K562 (cell line): ENCODE measurements around the gene SDE2. TPM values are rescaled to one million over a fixed set of nuclear protein-coding genes. Genes with fewer than 3 reads are reported as not detected.
A peak's percentile ranks its signal among the peaks of the same experiment; 100 is the strongest.

Source experiments
- ATAC-seq: fragments of 200-7000 bp; cut with Tn5 transposase; 3 replicates; pipeline ENCODE4 v1.9.1; 2020; ENCODE audit warnings: moderate library complexity
- BruUV-seq: library from RNA; stranded (reverse); fragments of 400-500 nt; replicated peaks from 2 replicates; lab custom pipeline; 2021; lab: Mats Ljungman, UMichigan
- CTCF ChIA-PET: fragments of 300-600 bp; formaldehyde crosslinking; extraction: SDS; loops from one replicate; lab custom pipeline; 2021; ENCODE audit warnings: low intra/inter-chr PET ratio; lab: Yijun Ruan, JAX
- POLR2A ChIA-PET: fragments of 300-600, 350-650 bp; sonication (Branson Sonifier 250); formaldehyde crosslinking; extraction: SDS; loops from one replicate; lab custom pipeline; 2021; ENCODE audit warnings: antibody characterized with exemption, inconsistent platforms; lab: Yijun Ruan, JAX
- DNase-seq, 4 experiments: peaks; one replicate each; pipeline versions ENCODE4 v3.0.0 to v3.0.0-alpha.2; 2011 to 2018; ENCODE audit warnings: low spot score in 3 of 4, mixed read lengths in 3 of 4; ENCODE audit errors: extremely low read depth in 1 of 4
- FAIRE-seq: peaks from 2 replicates; lab custom pipeline; 2011; peaks lifted over from hg19 to GRCh38; lab: Jason Lieb, UNC
- H2AFZ ChIP-seq: 2 replicates; pipeline ENCODE4 v1.6.0; 2011; ENCODE audit warnings: low read depth, low read length, control low read depth, inconsistent platforms
- H3K27ac ChIP-seq: fragments of 200-600 bp; 3 replicates; pipeline ENCODE4 v1.8.0; 2011; ENCODE audit warnings: low read depth, mild to moderate bottlenecking, control low read depth, inconsistent platforms, low read length, moderate library complexity, mixed read lengths; ENCODE audit errors: extremely low read depth
- H3K27me3 ChIP-seq, 2 experiments: fragments of 300-600 bp in 1 of 2; 2 replicates in 1 of 2; 3 replicates in 1 of 2; pipeline versions ENCODE4 v1.6.0 to v1.8.0; 2011; ENCODE audit warnings: inconsistent platforms in 2 of 2, low read length in 2 of 2, mild to moderate bottlenecking in 1 of 2, mixed read lengths in 1 of 2, moderate library complexity in 1 of 2; ENCODE audit not compliant: control insufficient read depth in 2 of 2, insufficient read depth in 2 of 2
- H3K36me3 ChIP-seq: fragments of 300-600 bp; 3 replicates; pipeline ENCODE4 v1.8.0; 2011; ENCODE audit warnings: mild to moderate bottlenecking, low read length, inconsistent platforms; ENCODE audit not compliant: control insufficient read depth, insufficient read depth
- H3K4me1 ChIP-seq, 2 experiments: fragments of 200-600 bp in 1 of 2; replicated peaks in 1 of 2; 2 replicates in 1 of 2; 3 replicates in 1 of 2; pipeline versions ENCODE4 v1.5.1 to v1.8.0; 2011; ENCODE audit warnings: inconsistent platforms in 2 of 2, low read length in 2 of 2, mild to moderate bottlenecking in 1 of 2, mixed read lengths in 1 of 2, moderate library complexity in 1 of 2; ENCODE audit not compliant: control insufficient read depth in 2 of 2, insufficient read depth in 2 of 2
- H3K4me2 ChIP-seq: 2 replicates; pipeline ENCODE4 v1.6.1; 2011; ENCODE audit warnings: low read length, control low read depth, inconsistent platforms, mixed read lengths; ENCODE audit not compliant: insufficient read depth
- H3K4me3 ChIP-seq: fragments of 200-600 bp; sonication (generic), shearing (Covaris generic); 2 replicates; pipeline ENCODE4 v1.5.1; 2016; ENCODE audit warnings: control low read depth, inconsistent platforms
- H3K79me2 ChIP-seq: fragments of 200-600 bp; 3 replicates; pipeline ENCODE4 v1.8.0; 2011; ENCODE audit warnings: low read length, inconsistent platforms; ENCODE audit not compliant: control insufficient read depth, insufficient read depth
- H3K9ac ChIP-seq, 2 experiments: 2 replicates each; pipeline versions ENCODE4 v1.6.0 to v1.6.1; 2011; ENCODE audit warnings: low read depth in 2 of 2, low read length in 2 of 2, control low read depth in 1 of 2, inconsistent platforms in 1 of 2, mild to moderate bottlenecking in 1 of 2, mixed read lengths in 1 of 2; ENCODE audit not compliant: insufficient read depth in 1 of 2
- H3K9me1 ChIP-seq: one replicate; pipeline ENCODE4 v1.6.0; 2011; ENCODE audit warnings: inconsistent platforms, mild to moderate bottlenecking, low read length, moderate library complexity; ENCODE audit not compliant: control insufficient read depth, insufficient read depth
- H3K9me3 ChIP-seq: replicated peaks from 2 replicates; pipeline ENCODE4 v1.5.1; 2011; ENCODE audit warnings: low read depth, low read length, inconsistent platforms; ENCODE audit not compliant: control insufficient read depth, insufficient read depth
- H4K20me1 ChIP-seq: replicated peaks from 2 replicates; pipeline ENCODE4 v1.6.1; 2011; ENCODE audit warnings: low read length, inconsistent platforms, mixed read lengths; ENCODE audit not compliant: control insufficient read depth, insufficient read depth
- CBFA2T3 ChIP-seq: fragments of 450-650 bp; IDR thresholded peaks from 2 replicates; pipeline ENCODE4 v1.6.1; 2017
- ESRRB ChIP-seq: fragments of 250-450 bp; sonication (Bioruptor Pico); IDR thresholded peaks from 2 replicates; pipeline ENCODE4 v1.5.0; 2020; ENCODE audit warnings: mild to moderate bottlenecking, moderate library complexity, borderline replicate concordance
- EWSR1 ChIP-seq: fragments of 450-650 bp; IDR thresholded peaks from 2 replicates; pipeline ENCODE4 v1.6.1; 2018; ENCODE audit warnings: borderline replicate concordance, mild to moderate bottlenecking, low read depth, moderate library complexity; ENCODE audit not compliant: partially characterized antibody
- MTF1 ChIP-seq: fragments of 250-450 bp; sonication (Bioruptor Pico); IDR thresholded peaks from 2 replicates; pipeline ENCODE4 v1.9.0; 2021; ENCODE audit warnings: moderate library complexity, mild to moderate bottlenecking, inconsistent platforms, borderline replicate concordance
- SMARCA4 ChIP-seq: fragments of 450-650 bp; IDR thresholded peaks from 2 replicates; pipeline ENCODE4 v1.6.1; 2016
- SREBF2 ChIP-seq: sonication (generic); formaldehyde crosslinking; IDR thresholded peaks from 2 replicates; pipeline ENCODE4 v1.4.0; 2020; ENCODE audit warnings: mild to moderate bottlenecking, missing genetic modification reagents
- TSC22D4 ChIP-seq: fragments of 450-650 bp; IDR thresholded peaks from 2 replicates; pipeline ENCODE4 v1.6.1; 2016; ENCODE audit warnings: missing genetic modification characterization, missing biosample characterization, control low read depth
- ZNF280B ChIP-seq: fragments of 250-450 bp; sonication (Bioruptor Pico); IDR thresholded peaks from 2 replicates; pipeline ENCODE4 v1.5.1; 2021; ENCODE audit warnings: mild to moderate bottlenecking
- ZNF644 ChIP-seq: fragments of 200-800 bp; sonication (Bioruptor generic); IDR thresholded peaks from 2 replicates; pipeline ENCODE4 v1.6.1; 2016; ENCODE audit warnings: low read depth, missing genetic modification characterization, missing compliant biosample characterization
- ZNF668 ChIP-seq: fragments of 250-450 bp; sonication (Bioruptor Pico); IDR thresholded peaks from 2 replicates; pipeline ENCODE4 v1.8.0; 2022; ENCODE audit warnings: mild to moderate bottlenecking, inconsistent platforms
- WGBS: fragments of 100-300 bp; shearing (Covaris generic); methylation state at CpG from one replicate; pipeline ENCODE4 v1.1.6; 2016; ENCODE audit warnings: low coverage, mixed read lengths; ENCODE audit not compliant: insufficient coverage; ENCODE audit errors: missing lambda C conversion rate; 5-methylcytosine and 5-hydroxymethylcytosine counted together
- in situ Hi-C: fragments of 300-500 bp; cut with MboI; formaldehyde crosslinking; loops from 4 replicates; pipeline ENCODE4 v1.15.0; 2018; ENCODE audit warnings: inconsistent platforms, mixed read lengths
- intact Hi-C: fragments of 100-400 bp; cut with micrococcal nuclease; formaldehyde crosslinking; loops from 2 replicates; pipeline ENCODE4 v1.14.2; 2022
- polyA plus RNA-seq, 8 experiments: library from polyadenylated mRNA; depleted of rRNA in 4 of 8; stranded (reverse) in 5 of 8; unstranded in 3 of 8; fragments of >200 nt; fragmentation: Nextera tagmentation in 2 of 8; fragmentation: Illumina TruSeq in 1 of 8; extraction: Ambion mirVana in 2 of 8; extraction: Trizol in 1 of 8; gene quantifications; 2 replicates each; pipeline versions ENCODE4 v1.2.1 to v1.2.3, GENCODE V29; 2011 to 2014; ENCODE audit warnings: inconsistent platforms in 1 of 8, missing spikeins in 1 of 8
- total RNA-seq, 7 experiments: library from RNA; depleted of rRNA in 6 of 7; stranded (reverse); fragments of >200 nt in 6 of 7; fragmentation: Illumina TruSeq in 2 of 7; extraction: Trizol in 2 of 7; gene quantifications; 2 replicates each; pipeline versions ENCODE4 v1.2.1 to v1.2.3, GENCODE V29; 2011 to 2021; ENCODE audit warnings: low replicate concordance in 1 of 7
- TF ChIP-seq, protein P1 (sequence below), 2 experiments: fragments of 450-650 bp; IDR thresholded peaks; 2 replicates each; pipeline ENCODE4 v1.6.1; 2018; ENCODE audit warnings: mild to moderate bottlenecking in 2 of 2, low read depth in 1 of 2; ENCODE audit not compliant: partially characterized antibody in 2 of 2
- TF ChIP-seq, protein P2 (sequence below): sonication (generic); formaldehyde crosslinking; IDR thresholded peaks from 2 replicates; pipeline ENCODE4 v1.8.1; 2023; ENCODE audit warnings: mild to moderate bottlenecking, missing genetic modification reagents

The SDE2 gene
- total and polyA plus RNA-seq, 9 of the 15 experiments (the other 6 are each of a cell fraction or from before 2014, with no cell fraction given): 14.3 to 62.3 (median 46.0) TPM

DNA sequence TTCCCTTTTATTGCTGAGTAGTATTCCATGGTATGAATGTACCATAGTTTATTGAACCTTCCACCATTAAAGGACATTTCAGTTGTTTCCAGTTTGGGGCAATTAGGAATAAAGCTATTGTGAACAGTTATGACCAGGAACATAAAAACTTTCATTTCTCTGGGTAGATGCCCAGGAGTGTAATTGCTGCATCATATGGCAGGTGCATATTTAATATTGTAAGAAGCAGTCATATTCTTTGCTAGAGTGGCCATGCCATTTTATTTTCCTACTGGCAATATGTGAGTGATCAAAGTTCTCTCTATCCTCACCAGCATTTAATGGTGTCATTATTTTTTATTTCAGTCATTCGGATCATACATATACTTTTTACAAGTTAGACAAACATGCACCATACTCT lies 39.5 kb upstream of the SDE2 start:
- intact Hi-C loops (no loop called here), in situ Hi-C loops (no loop called here)
- CTCF ChIA-PET: no interaction called here
- Histone ChIP-seq H3K9me1 (no peaks in the 10 kb centered on the region), H3K4me2 (no peak overlapping the region), H4K20me1 (no peaks in the 10 kb centered on the region), H3K27me3 (no peaks in the 10 kb centered on the region), H3K9ac (no peak overlapping the region), H3K27ac (no peak overlapping the region), H3K4me1 (peaks cover 4 to 12% of the 10 kb centered on the region in 2 experiments), H3K4me3 (no peak overlapping the region), H3K9me3 (no peaks in the 10 kb centered on the region), H2AFZ (peak overlapping the region; percentile 44; the same call in 1 of the 2 replicates), H3K79me2 (no peaks in the 10 kb centered on the region), H3K36me3 (no peaks in the 10 kb centered on the region)
- POLR2A ChIA-PET: interaction anchor here (0.7 to 1.2 kb wide), 2 partner anchors 9 to 44 kb away, joined by 3 to 4 read pairs; no protein-coding TSS in a partner anchor
- FAIRE-seq (no peak), DNase-seq (no peak), ATAC-seq (no peak)
- 79% methylated on average over 1 of the region's 1 CpG for WGBS
- no TSS peak for BruUV-seq
- no peak for TF ChIP-seq SREBF2 (CRISPR knock-in tag)
- TF ChIP-seq EWSR1: no peak
- no peak for TF ChIP-seq MTF1
- TF ChIP-seq ZNF644 (tag): no peak
- TF ChIP-seq TSC22D4 (tag): no peak
- TF ChIP-seq SMARCA4: no peak
- no peak for TF ChIP-seq CBFA2T3
- TF ChIP-seq, protein P1, sequence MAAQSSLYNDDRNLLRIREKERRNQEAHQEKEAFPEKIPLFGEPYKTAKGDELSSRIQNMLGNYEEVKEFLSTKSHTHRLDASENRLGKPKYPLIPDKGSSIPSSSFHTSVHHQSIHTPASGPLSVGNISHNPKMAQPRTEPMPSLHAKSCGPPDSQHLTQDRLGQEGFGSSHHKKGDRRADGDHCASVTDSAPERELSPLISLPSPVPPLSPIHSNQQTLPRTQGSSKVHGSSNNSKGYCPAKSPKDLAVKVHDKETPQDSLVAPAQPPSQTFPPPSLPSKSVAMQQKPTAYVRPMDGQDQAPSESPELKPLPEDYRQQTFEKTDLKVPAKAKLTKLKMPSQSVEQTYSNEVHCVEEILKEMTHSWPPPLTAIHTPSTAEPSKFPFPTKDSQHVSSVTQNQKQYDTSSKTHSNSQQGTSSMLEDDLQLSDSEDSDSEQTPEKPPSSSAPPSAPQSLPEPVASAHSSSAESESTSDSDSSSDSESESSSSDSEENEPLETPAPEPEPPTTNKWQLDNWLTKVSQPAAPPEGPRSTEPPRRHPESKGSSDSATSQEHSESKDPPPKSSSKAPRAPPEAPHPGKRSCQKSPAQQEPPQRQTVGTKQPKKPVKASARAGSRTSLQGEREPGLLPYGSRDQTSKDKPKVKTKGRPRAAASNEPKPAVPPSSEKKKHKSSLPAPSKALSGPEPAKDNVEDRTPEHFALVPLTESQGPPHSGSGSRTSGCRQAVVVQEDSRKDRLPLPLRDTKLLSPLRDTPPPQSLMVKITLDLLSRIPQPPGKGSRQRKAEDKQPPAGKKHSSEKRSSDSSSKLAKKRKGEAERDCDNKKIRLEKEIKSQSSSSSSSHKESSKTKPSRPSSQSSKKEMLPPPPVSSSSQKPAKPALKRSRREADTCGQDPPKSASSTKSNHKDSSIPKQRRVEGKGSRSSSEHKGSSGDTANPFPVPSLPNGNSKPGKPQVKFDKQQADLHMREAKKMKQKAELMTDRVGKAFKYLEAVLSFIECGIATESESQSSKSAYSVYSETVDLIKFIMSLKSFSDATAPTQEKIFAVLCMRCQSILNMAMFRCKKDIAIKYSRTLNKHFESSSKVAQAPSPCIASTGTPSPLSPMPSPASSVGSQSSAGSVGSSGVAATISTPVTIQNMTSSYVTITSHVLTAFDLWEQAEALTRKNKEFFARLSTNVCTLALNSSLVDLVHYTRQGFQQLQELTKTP (IDR thresholded peaks at IDR 0.05; ENCODE audit: low read depth in 1 of 2, partially characterized antibody in 2 of 2): no peak
- no peak for TF ChIP-seq ESRRB (CRISPR knock-in tag)
- no peak for TF ChIP-seq ZNF668 (CRISPR knock-in tag)
- TF ChIP-seq ZNF280B: no peak
- TF ChIP-seq, protein P2, sequence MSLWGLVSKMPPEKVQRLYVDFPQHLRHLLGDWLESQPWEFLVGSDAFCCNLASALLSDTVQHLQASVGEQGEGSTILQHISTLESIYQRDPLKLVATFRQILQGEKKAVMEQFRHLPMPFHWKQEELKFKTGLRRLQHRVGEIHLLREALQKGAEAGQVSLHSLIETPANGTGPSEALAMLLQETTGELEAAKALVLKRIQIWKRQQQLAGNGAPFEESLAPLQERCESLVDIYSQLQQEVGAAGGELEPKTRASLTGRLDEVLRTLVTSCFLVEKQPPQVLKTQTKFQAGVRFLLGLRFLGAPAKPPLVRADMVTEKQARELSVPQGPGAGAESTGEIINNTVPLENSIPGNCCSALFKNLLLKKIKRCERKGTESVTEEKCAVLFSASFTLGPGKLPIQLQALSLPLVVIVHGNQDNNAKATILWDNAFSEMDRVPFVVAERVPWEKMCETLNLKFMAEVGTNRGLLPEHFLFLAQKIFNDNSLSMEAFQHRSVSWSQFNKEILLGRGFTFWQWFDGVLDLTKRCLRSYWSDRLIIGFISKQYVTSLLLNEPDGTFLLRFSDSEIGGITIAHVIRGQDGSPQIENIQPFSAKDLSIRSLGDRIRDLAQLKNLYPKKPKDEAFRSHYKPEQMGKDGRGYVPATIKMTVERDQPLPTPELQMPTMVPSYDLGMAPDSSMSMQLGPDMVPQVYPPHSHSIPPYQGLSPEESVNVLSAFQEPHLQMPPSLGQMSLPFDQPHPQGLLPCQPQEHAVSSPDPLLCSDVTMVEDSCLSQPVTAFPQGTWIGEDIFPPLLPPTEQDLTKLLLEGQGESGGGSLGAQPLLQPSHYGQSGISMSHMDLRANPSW (CRISPR knock-in tag): no peak
